Measurements from ENCODE around the gene FUOM. TPM values are rescaled to one million over a fixed set of nuclear protein-coding genes. Genes with fewer than 3 reads are reported as not detected.

The FUOM gene
- total RNA-seq, 1 experiment from 2014 or later = 16.0 TPM

DNA sequence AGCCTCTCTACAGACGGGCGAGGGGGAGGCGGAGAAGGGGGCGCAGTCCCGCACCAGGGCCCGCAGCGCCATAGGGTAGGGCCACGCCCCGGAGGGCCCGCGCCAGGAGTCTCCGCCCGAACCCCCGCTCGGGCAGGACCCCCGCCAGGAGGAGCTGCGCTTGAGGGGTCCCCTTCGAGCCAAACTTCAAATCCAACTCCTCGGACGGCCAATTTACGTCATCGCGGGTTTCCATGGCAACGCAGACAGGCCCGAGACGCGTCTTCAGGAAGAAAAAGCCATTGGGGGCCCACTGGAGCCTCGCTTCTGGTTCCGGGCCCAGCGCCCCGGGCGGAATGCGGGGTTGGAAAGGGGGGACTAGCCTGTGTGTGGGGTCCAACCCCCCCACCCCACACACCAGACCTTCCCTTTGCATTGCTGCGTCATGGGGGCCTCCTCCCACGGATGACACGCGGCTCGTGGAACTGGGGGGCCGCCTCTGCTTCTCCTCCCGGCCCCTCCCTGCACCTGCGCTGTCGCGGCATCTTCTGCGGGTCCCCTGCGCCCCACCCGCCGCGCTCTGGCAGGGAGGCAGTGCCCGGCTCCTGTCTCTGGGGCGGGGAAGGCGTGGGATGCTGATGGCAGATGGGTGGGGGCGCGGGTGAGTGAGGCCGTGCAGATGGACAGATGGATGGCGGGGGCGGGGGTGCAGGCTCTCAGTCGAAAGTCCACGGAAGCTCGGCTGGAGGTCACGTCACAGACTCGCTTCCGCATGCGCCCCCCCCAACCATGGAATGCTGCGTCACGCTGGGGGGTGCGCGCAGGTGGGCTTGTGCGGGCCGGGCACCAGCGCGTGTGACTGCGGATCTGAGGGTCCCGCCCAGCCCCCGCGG is 22.3 kb downstream of the FUOM start:
- Histone ChIP-seq H3K27me3 (replicated peaks; ENCODE audit: insufficient read depth, low read depth, low read length, poor library complexity) (peaks cover 58% of the 10 kb centered on the region), H3K4me1 (ENCODE audit: insufficient read depth, low read length, poor library complexity, severe bottlenecking) (peaks cover 18% of the 10 kb centered on the region), H3K36me3 (ENCODE audit: insufficient read depth, low read length, poor library complexity, severe bottlenecking) (no peaks in the 10 kb centered on the region), H3K27ac (ENCODE audit: low read depth, low read length, poor library complexity, severe bottlenecking) (no peak overlapping the region), H3K4me3 (ENCODE audit: low read depth, low read length, poor library complexity, severe bottlenecking) (peak overlapping the region; percentile 28), H3K9me3 (ENCODE audit: low read depth, low read length, poor library complexity, severe bottlenecking) (no peaks in the 10 kb centered on the region)
- POLR2A ChIA-PET (ENCODE audit: low non-redundant PET) = interaction anchor here (0.6 kb wide), 1 partner anchor 195 kb away, joined by 12 read pairs; no protein-coding TSS in a partner anchor
- TF ChIP-seq EZH2 (IDR thresholded peaks at IDR 0.05; ENCODE audit: borderline replicate concordance, low read depth, low read length, poor library complexity, severe bottlenecking) = no peak
- TF ChIP-seq, protein P1, sequence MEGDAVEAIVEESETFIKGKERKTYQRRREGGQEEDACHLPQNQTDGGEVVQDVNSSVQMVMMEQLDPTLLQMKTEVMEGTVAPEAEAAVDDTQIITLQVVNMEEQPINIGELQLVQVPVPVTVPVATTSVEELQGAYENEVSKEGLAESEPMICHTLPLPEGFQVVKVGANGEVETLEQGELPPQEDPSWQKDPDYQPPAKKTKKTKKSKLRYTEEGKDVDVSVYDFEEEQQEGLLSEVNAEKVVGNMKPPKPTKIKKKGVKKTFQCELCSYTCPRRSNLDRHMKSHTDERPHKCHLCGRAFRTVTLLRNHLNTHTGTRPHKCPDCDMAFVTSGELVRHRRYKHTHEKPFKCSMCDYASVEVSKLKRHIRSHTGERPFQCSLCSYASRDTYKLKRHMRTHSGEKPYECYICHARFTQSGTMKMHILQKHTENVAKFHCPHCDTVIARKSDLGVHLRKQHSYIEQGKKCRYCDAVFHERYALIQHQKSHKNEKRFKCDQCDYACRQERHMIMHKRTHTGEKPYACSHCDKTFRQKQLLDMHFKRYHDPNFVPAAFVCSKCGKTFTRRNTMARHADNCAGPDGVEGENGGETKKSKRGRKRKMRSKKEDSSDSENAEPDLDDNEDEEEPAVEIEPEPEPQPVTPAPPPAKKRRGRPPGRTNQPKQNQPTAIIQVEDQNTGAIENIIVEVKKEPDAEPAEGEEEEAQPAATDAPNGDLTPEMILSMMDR (conservative IDR thresholded peaks at IDR 0.05; ENCODE audit: low read depth, low read length) = no peak
- intact Hi-C loops (cut with micrococcal nuclease; ENCODE audit: unreplicated experiment) = no loop called here
- CTCF ChIA-PET = interaction anchor here (0.6 kb wide), 1 partner anchor 47 kb away, joined by 5 read pairs; no protein-coding TSS in a partner anchor
- no TSS peak for BruUV-seq (replicated peaks)
- peak; percentile 79 for DNase-seq (ENCODE audit: low spot score)

DNA sequence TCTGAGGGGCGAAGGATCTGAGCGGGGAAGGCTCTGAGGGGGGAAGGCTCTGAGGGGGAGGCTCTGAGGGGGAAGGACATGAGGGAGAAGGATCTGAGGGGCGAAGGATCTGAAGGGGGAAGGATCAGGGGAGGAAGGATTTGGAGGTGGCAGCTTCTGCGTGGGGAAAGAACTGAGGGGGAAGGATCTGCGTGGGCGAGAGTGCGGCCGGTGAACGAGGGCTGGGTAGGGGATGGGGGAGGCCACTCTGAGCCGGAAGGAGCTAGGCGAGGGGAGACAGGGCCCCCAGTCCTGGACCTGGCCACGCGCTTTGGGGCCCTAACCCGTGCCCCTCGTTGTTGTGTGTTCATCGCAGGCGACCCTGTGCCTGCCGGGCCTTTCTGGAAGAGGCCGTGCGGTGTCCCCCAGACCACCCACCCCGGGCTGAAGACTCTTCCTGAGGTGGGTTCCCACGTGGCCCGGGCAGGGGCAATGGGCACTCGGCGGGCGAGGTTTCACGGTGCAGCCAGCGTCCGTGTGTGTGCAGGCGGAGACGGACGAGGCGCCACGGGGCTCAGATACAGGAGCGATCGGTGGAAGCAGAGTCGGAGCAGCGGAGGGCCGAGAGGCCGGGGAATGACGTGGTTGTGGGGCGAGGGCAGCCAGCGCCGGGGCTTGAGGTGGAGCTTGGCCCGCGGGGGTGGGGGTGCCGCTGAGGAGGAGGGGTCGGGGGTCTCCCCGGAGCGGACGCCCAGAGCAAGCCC is 23.1 kb downstream of the FUOM start:
- TF ChIP-seq, protein P1 (conservative IDR thresholded peaks at IDR 0.05; ENCODE audit: low read depth, low read length) = no peak
- no peak for TF ChIP-seq EZH2 (IDR thresholded peaks at IDR 0.05; ENCODE audit: borderline replicate concordance, low read depth, low read length, poor library complexity, severe bottlenecking)
- Histone ChIP-seq H3K27ac (ENCODE audit: low read depth, low read length, poor library complexity, severe bottlenecking) (no peak overlapping the region), H3K27me3 (replicated peaks; ENCODE audit: insufficient read depth, low read depth, low read length, poor library complexity) (peaks cover 58% of the 10 kb centered on the region), H3K4me1 (ENCODE audit: insufficient read depth, low read length, poor library complexity, severe bottlenecking) (peaks cover 18% of the 10 kb centered on the region), H3K9me3 (ENCODE audit: low read depth, low read length, poor library complexity, severe bottlenecking) (no peaks in the 10 kb centered on the region), H3K36me3 (ENCODE audit: insufficient read depth, low read length, poor library complexity, severe bottlenecking) (no peaks in the 10 kb centered on the region), H3K4me3 (ENCODE audit: low read depth, low read length, poor library complexity, severe bottlenecking) (peak overlapping the region; percentile 28)
- no peak for DNase-seq (ENCODE audit: low spot score)
- CTCF ChIA-PET = no interaction called here
- intact Hi-C loops (cut with micrococcal nuclease; ENCODE audit: unreplicated experiment) = no loop called here
- BruUV-seq (replicated peaks) = no TSS peak
- POLR2A ChIA-PET (ENCODE audit: low non-redundant PET) = interaction anchor here (0.6 kb wide), 1 partner anchor 196 kb away, joined by 12 read pairs; no protein-coding TSS in a partner anchor

DNA sequence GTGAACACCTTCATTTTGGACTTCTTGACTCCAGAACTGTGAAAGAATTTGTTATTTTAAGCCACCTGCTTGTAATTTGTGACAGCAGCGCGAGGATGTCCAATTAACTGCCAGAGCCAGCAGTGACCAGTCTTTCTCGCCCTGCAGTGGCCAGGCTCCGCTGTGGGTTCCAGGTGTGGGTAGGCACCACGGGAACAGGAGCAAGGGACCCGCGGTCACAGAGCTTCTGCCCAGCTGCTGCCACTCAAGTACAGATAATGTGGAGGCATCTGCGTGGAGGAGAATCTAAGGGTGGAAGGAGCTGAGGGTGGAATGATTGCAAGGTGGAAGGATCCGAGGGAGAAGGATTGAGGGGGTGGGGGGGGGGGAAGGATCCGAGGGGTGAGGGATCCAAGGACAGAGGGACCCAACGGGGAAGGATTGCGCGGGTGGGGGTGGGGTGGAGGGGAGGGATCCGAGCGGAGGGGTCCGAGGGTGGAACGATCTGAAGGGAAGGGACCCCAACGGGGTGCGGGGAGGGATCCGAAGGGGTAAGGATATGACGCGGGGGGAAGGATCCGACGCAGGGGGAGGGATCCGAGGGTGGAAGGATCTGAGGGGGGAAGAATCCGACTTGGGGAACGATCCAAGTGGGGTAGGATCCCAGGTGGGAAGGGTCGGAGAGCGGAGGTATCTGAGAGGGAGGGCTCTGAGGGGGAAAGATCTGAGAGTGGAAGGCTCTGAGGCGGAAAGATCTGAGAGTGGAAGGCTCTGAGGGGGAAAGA is 24.7 kb downstream of the FUOM start:
- CTCF ChIA-PET = no interaction called here

More for the DNA sequence above, 24.7 kb downstream of the FUOM start:
- no peaks in the 10 kb centered on the region for H3K9me3 ChIP-seq (ENCODE audit: low read depth, low read length, poor library complexity, severe bottlenecking)
- H3K36me3 ChIP-seq (ENCODE audit: insufficient read depth, low read length, poor library complexity, severe bottlenecking) = no peaks in the 10 kb centered on the region
- TF ChIP-seq, protein P1 (conservative IDR thresholded peaks at IDR 0.05; ENCODE audit: low read depth, low read length) = no peak
- no peak for TF ChIP-seq EZH2 (IDR thresholded peaks at IDR 0.05; ENCODE audit: borderline replicate concordance, low read depth, low read length, poor library complexity, severe bottlenecking)
- DNase-seq (ENCODE audit: low spot score) = no peak
- peaks cover 25% of the 10 kb centered on the region for H3K4me1 ChIP-seq (ENCODE audit: insufficient read depth, low read length, poor library complexity, severe bottlenecking)
- no TSS peak for BruUV-seq (replicated peaks)
- intact Hi-C loops (cut with micrococcal nuclease; ENCODE audit: unreplicated experiment) = no loop called here
- POLR2A ChIA-PET (ENCODE audit: low non-redundant PET) = no interaction called here
- peaks cover 58% of the 10 kb centered on the region for H3K27me3 ChIP-seq (replicated peaks; ENCODE audit: insufficient read depth, low read depth, low read length, poor library complexity)
- H3K27ac ChIP-seq (ENCODE audit: low read depth, low read length, poor library complexity, severe bottlenecking) = no peak overlapping the region
- no peak overlapping the region for H3K4me3 ChIP-seq (ENCODE audit: low read depth, low read length, poor library complexity, severe bottlenecking)

All from A673 (cell line).